ENCODE data around the gene B4GALT2.

GRCh38 chr1:43970911-43971310 lies 8.1 kb upstream of the B4GALT2 start:
- no peak for TF ChIP-seq POLR2A (IDR thresholded peaks at IDR 0.05; ENCODE audit: low read length)
- TF ChIP-seq GATA1 (IDR thresholded peaks at IDR 0.05; ENCODE audit: low read depth, low read length), result no peak
